ENCODE measurements around the gene WDR4.
"Not testable (repeated sequence)": the region's sequence is repeated elsewhere in the genome, so short reads cannot be mapped to it uniquely, and the experiment has no call there.

WDR4 gene

DNA sequence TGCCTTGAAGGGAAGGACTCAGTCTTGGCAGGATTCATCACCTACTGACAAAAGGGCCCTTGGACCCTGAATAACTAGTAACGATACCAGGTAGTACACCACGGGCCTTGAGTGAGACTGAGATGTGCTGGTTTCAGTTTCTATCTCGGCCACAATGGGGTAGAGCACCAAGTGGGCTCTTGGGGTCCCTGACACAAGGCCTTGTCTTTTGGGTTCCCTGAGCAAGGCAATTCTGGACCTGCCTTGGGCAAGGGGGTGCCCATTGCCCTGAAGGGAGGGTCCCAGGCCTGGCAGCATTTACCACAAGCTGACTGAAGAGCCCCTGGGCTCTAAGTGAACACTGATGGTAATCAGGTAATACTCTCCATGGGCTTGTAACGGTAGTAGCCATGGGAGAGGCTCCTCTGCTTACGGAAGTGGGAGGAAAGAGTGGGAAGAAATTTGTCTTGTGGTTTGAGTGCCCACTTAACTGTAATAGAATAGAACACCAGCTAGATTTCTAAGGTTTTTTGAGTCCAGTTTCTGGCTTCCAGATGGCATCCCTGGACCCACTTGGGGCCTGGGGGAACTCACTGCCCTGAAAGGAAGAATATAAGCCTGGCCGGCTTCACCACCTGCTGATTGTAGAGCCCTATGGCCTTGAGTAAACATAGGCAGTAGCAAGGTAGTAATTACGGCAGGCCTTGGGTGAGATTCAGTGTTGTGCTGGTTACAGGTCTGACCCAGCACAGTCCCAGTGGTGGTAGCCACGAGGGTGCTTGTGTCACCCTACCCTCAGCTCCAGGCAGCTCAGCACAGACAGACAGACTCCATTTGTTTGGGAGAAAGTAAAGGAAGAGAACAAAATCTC, 58.5 kb downstream of the WDR4 start:
- in situ Hi-C loops (cut with MboI; ENCODE audit: low sequenced_read_pairs) = no loop called here

DNA sequence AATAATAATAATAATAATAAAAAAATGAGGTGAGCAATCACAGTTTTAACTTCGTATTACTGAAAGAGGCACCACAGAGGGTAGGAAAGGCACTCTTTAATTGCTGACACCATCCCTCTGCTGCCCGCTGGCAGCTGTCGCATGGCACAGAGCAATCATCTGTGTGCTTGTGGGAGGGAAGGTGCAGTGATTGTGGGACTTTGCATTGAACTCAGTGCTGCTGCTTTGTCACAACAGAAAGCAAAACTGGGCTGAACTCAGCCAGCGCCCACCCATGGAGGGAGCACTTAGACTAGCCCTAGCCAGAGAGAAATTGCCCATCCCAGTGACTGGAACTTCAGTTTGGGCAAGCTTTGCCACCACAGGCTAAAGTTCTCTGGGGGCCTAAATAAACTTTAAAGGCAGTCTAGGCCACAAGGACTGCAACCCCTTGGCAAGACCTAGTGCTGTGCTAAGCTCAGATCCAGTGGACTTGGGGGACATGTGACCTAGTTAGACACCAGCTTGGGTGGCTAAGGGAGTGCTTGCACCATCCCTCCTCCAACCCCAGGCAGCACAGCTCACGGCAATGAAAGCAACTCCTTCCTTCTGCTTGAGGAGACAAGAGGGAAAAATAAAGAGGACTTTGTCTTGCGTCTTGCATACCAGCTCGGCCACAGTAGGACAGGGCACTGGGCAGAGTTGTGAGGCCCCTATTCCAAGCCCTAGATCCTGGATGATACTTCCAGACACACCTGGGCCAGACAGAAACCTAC, 59.3 kb downstream of the WDR4 start:
- in situ Hi-C loops (cut with MboI; ENCODE audit: low sequenced_read_pairs) = loop anchor here (10.0 kb wide), 1 partner anchor 225 kb away; no protein-coding TSS in a partner anchor

DNA sequence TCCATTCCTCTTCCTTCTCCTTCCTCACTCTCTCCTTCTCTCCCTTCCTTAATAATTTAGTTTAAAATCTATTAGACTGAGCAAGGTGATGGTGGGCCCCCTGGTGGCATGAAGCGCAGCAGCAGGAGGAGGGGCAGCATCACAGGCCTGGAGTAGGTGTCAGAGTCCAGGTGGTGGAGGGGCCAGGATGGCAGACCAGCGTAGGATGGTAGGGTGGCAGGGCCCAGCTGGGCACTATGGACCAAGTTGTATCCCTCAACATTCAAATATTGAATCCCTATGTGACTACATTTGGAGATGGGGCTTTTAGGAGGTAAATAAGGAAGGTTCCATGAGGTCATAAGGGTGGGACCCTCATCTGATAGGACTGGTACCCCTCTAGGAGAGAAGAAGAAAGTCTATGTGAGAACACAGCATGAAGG, 61.0 kb downstream of the WDR4 start:
- in situ Hi-C loops (cut with MboI; ENCODE audit: low sequenced_read_pairs) = loop anchor here (10.0 kb wide), 1 partner anchor 224 kb away; no protein-coding TSS in a partner anchor

DNA sequence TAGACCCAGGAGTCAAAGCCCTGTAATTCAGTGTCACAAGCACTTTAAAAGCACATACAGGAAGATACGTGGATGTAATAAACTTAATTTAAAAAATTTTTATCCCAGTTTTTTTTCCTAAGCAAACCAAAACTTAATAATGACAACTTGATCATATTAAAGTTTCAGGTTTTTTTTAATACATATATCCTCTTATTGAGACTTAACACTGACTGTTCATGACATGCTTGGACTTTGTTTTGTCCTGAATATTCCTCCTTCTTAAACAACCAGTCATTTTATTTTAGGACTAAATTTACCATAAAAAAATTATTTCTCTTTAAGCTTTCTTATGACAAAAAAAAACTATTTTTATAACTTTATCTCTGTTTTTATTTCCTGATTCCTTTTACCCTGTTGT, 64.1 kb downstream of the WDR4 start:
- in situ Hi-C loops (cut with MboI; ENCODE audit: low sequenced_read_pairs) = loop anchor here (10.0 kb wide), 1 partner anchor 220 kb away; no protein-coding TSS in a partner anchor

DNA sequence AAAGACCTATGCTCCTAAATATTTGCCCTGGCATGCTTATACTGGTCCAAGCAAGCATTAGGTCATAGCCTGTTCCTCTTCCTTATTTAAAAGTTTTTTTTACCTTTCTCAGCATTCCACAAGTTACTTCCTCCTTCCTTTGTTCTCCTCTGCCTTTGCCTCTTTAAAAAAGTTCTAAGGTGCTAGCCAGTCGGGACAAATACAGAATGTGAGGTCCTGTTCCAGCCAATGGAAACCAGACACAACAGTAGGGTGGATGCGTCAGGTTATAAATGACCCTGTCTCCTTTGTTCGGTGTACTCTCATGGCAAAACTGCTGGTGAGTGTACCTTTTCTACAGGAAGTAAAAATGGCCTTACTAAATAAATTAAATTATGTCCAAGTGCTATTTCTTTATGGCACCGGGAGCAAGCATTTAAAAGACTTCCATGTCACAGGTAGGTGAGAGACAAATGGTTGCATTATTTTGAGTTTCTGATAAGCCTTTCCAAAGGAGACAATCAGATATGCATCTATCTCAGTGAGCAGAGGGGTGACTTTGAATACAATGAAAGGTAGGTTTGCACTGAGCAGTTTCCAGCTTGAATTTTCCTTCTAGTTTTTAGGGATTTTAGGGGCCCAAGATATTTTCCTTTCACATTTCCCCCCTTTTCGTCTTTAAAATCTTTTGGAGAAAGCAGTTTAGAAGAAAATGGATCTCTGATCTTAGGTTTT, 66.7 kb downstream of the WDR4 start:
- in situ Hi-C loops (cut with MboI; ENCODE audit: low sequenced_read_pairs) = loop anchor here (10.0 kb wide), 1 partner anchor 218 kb away; no protein-coding TSS in a partner anchor

DNA sequence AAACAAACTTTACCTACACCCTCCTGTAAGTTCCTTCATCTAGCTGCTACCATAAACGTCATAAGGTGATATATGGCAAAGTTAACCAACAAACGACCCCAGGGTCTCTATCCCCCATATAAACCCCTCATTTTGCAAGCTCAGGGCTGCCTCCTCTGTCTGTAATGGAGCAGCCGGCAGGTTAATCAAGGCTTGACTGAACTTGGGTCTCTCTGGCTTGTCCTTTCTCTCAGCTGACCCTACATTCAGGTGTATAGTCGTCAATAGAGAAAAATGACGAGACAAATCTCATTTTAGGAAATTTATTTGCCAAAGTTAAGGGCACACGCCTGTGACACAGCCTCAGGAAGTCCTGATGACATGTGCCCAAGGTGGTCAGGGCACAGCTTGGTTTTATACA, 67.4 kb downstream of the WDR4 start:
- in situ Hi-C loops (cut with MboI; ENCODE audit: low sequenced_read_pairs) = loop anchor here (10.0 kb wide), 1 partner anchor 217 kb away; no protein-coding TSS in a partner anchor

DNA sequence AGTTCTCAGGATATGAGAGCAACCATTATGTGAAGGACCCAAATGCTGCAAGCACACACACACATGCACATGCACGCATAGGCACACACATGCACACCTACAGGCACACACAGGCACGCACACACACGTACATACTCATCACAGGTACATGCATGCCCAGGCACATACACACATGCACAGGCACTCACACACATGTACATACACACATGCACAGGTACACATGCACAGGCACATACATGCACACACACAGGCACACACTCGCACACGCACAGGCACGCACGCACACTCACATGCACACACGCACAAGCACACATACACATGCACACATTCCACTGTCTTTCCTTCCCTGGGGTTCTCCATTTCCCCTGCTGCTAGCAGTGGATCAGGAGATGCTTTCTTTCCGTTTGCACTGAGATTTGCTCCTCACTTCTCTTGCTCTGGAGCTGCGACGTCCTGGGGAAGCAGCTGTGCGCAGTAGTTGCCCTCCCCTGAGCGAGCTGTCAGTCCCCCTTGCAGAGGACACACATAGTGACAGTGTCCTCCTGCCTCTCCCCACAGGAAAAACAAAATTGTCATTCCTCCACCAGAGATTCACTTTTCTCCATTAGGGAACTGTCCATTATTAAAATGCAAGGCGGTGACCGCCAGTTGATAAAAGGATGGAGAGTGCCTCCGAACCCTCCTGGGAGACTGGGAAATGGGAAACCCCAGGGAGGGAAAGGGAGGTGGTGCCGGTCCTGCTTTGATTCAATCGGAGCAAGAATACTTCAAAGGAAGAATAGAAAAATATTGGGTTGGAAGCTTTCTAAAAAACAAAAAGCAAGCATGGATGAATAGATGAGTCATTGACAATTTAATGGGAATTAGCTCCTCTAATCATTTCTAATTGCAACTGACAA, 69.5 kb downstream of the WDR4 start:
- in situ Hi-C loops (cut with MboI; ENCODE audit: low sequenced_read_pairs) = loop anchor here (10.0 kb wide), 1 partner anchor 215 kb away; no protein-coding TSS in a partner anchor

DNA sequence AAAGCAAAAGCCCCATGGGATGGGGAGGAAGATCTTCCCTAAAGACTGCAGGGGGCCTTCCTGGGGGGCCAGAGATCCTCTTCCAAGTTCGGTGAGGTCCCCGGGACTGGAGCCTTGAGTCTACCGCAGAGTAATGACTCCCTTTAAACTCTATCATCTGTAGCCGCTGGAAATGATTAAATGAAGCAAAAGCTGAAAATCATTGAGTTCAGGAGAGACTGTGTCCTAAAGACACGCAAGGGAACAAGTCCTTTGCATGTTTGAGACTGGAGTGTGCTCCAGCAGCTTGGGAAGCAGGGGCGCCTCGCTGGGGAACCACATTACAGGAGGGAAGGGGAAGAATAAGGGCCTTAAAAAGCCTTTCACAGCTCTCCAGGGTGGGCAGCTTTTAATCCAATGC, 70.2 kb downstream of the WDR4 start:
- in situ Hi-C loops (cut with MboI; ENCODE audit: low sequenced_read_pairs) = no loop called here

DNA sequence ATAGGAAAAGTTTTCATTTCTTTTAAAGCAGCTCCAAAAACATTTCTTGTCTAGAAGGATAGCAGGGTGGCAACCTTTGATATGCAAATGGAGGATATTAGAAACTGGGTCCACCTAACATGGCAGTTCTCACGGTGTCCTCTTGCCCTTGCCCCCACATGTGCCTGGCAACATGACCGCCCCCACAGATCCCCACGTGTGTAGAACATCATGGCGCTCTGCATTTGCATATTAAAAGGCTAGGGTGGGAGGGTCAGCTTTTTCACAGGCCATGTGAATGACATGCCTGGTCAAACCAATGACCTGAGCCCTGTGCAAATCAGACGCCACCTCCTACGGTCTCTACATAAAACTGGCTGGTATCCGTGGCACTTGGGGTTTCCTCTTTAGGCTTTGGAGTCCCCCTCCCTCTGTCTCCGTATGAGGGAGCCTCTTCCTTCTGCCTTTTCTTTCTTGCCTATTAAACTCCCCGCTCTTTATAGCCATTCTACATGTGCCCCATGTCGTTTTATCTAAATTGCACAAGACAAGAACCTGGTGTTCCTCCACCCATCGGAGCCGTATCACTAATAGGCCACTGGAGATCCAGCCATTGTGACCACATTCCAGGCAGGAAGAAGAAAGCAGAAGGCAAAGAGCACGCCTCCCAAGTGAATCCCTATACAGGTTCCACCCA, 71.3 kb downstream of the WDR4 start:
- in situ Hi-C loops (cut with MboI; ENCODE audit: low sequenced_read_pairs) = no loop called here

DNA sequence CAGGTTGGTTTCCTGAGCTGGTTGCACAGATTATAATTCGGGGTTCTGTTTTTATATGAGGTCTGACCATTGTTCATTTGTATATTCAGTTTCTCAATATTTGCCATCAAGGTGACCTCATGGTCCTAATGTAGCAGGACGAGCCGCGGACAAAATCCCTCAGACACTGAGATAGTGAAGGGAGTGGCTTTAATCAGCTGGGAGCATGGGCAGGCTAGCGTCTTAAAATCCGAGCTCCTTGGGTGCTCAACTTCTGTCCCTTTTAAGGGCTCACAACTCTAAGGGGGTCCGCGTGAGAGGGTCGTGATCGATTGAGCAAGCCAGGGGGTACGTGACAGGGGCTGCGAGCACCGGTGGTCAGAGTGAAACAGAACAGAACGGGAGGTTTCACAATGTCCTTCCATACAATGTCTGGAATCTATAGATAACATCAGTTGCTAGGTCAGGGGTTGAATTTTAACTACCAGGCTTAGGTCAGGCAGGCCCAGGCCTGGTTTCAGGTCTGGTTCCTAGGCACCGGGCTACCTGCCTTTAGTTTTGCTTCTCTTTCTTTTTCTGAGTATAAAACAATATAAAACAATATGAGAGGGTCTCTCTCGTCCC, 71.9 kb downstream of the WDR4 start:
- in situ Hi-C loops (cut with MboI; ENCODE audit: low sequenced_read_pairs) = not testable (repeated sequence)

DNA sequence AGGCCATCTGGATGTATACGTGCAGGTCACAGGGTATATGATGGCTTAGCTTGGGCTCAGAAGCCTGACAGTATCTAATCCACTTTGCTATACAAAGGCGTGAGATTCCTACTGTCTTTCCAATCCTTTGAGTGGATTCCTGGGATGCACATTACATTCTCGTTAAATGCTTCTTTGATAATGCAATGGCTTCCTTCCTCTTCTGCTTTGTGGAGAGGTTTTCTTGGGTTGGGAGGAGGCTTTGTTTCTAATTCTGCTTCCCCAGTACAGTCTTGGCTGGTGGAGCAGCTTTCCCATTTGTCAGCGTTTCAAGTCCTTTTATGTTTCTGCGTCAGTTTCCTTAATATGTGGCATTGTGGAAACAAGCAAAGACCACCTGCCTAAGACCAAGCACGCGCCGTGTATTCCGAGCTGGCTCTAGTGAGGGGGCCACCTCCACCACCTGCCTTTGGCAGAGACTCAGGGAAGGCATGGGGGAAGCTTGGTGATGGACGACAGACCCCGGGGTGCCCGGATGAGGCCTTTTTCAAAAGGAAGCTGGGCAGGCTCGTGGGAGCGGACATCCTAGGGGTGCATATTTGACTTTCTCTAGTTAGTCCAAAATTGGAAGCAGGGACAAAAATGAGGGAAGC, 72.7 kb downstream of the WDR4 start:
- in situ Hi-C loops (cut with MboI; ENCODE audit: low sequenced_read_pairs) = no loop called here

DNA sequence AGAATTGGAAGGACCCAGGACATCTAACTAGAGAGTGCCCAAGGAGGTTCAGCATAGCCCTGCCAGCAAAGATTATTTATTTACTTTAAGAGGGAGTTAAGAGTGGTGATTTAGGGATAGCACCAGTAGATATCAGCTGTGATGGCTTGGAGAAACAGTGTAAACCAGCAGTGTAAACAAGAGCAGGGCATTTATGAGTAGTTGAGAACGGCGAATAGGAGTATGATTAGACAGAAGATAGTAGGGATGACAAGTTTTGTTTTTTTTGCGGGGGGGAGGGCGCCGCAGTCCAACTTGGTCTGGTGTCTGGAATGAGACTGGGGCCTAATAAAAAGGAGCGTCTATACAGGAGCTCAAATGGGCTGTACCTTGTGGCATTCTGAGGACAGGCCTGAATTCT, 77.7 kb downstream of the WDR4 start:
- in situ Hi-C loops (cut with MboI; ENCODE audit: low sequenced_read_pairs) = not testable (repeated sequence)

DNA sequence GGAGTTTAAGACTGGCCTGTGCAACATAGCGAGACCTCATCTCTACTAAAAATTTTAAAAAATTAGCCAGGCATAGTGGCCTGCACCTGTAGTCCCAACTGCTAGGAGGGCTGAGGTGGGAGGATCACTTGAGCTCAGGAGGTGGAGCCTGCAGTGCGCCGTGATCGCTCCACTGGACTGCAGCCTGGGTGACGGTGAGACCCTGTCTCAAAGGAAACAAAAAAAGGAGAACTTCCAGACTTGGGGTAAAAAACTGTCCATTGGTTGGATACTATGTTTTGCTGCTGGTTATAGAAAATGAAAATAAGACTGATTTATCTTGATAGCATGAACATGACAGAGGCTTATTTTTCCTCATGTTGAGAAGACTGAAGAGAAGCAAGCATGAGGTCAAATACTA, 79.4 kb downstream of the WDR4 start:
- in situ Hi-C loops (cut with MboI; ENCODE audit: low sequenced_read_pairs) = no loop called here

DNA sequence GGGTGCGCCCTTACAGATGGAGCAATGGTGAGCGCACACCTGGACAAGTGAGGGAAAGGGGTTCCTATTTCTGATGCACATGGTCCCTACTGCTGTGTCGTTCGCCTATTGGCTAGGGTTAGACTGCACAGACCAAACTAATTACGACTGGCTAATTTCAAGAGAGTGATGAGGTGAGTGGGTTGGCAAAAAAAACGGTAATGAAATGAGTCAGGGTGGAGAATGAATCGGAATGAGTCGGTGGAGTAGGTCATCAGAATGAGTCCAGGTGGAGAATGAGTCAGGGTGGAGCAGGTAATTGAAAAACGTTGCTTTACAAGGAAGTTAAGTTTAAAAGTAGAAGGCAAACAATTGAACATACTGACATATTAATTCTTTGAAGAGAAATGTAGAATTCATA, 79.8 kb downstream of the WDR4 start:
- in situ Hi-C loops (cut with MboI; ENCODE audit: low sequenced_read_pairs) = no loop called here

All from HL-60/S4 treated with phorbol 12-myristate 13-acetate at 8.2 ng/mL for 4 days and 3 days (cell line).